Measurements from ENCODE around the gene ZNF695.
"Not testable (repeated sequence)": the region's sequence is repeated elsewhere in the genome, so short reads cannot be mapped to it uniquely, and the experiment has no call there.

Gene ZNF695

GRCh38 chr1:247007511-247008405 is at the start of gene ZNF695:
TSS of gene ZNF695 (minus strand) at chr1:247008057. CDS start at chr1:247007908, 149 bp downstream.
- DNase-seq: peak; percentile 22

GRCh38 chr1:247056071-247056470 is 48.2 kb upstream of the ZNF695 start:
- no peak for DNase-seq

GRCh38 chr1:247054992-247055415 is 47.1 kb upstream of the ZNF695 start:
- DNase-seq: no peak

- DNase-seq: no peak
Observed at GRCh38 chr1:247047702-247048101, 39.8 kb upstream of the ZNF695 start.

GRCh38 chr1:247047260-247047659 is 39.4 kb upstream of the ZNF695 start:
- no peak for DNase-seq

- no peak for DNase-seq
Observed at GRCh38 chr1:247043406-247043805, 35.5 kb upstream of the ZNF695 start.

GRCh38 chr1:247037511-247038320 is 29.9 kb upstream of the ZNF695 start:
- no peak for DNase-seq

- DNase-seq: not testable (repeated sequence)
Observed at GRCh38 chr1:247032306-247032705, 24.4 kb upstream of the ZNF695 start.

- DNase-seq: not testable (repeated sequence)
Observed at GRCh38 chr1:247024658-247025057, 16.8 kb upstream of the ZNF695 start.

GRCh38 chr1:247013391-247013790 is 5.5 kb upstream of the ZNF695 start:
- no peak for DNase-seq

- DNase-seq: no peak
Observed at GRCh38 chr1:247008406-247008799, 546 bp upstream of the ZNF695 start.

GRCh38 chr1:247004081-247004480 is 3.8 kb downstream of the ZNF695 start:
- DNase-seq: not testable (repeated sequence)

- DNase-seq: no peak
Observed at GRCh38 chr1:246989901-246990300, 18.0 kb downstream of the ZNF695 start.

- no peak for DNase-seq
Observed at GRCh38 chr1:246988316-246988715, 19.5 kb downstream of the ZNF695 start.

- DNase-seq: no peak
Observed at GRCh38 chr1:246987083-246987690, 20.7 kb downstream of the ZNF695 start.

- DNase-seq: no peak
Observed at GRCh38 chr1:246978785-246979184, 29.1 kb downstream of the ZNF695 start.

GRCh38 chr1:246978281-246978680 is 29.6 kb downstream of the ZNF695 start:
- DNase-seq: no peak

GRCh38 chr1:246971969-246972368 is 35.9 kb downstream of the ZNF695 start:
- no peak for DNase-seq

- DNase-seq: peak; percentile 43
Observed at GRCh38 chr1:246971090-246971721, 36.7 kb downstream of the ZNF695 start.

- no peak for DNase-seq
Observed at GRCh38 chr1:246969621-246970020, 38.2 kb downstream of the ZNF695 start.

- DNase-seq: no peak
Observed at GRCh38 chr1:246966502-246966901, 41.4 kb downstream of the ZNF695 start.

- no peak for DNase-seq
Observed at GRCh38 chr1:246959944-246960693, 47.7 kb downstream of the ZNF695 start.

Data from stimulated activated CD4-positive, alpha-beta T cell treated with anti-CD3 and anti-CD28 coated beads, Interleukin-12 subunit alpha, Interleukin-12 subunit beta, amount 100 ng/mL, for 4 hours (primary cell).